IPS-18c (cell line): Measurements from ENCODE around the gene SKA1.
"Not testable (repeated sequence)": the region's sequence is repeated elsewhere in the genome, so short reads cannot be mapped to it uniquely, and the experiment has no call there.

ENCODE experiments used
- H3K4me3 ChIP-seq: 2 replicates; pipeline ENCODE4 v1.7.0; 2013; ENCODE audit warnings: low read depth, mild to moderate bottlenecking, low read length, moderate library complexity; ENCODE audit not compliant: insufficient read depth
- H3K9me3 ChIP-seq: one replicate; pipeline ENCODE4 v1.6.1; 2013; ENCODE audit warnings: mild to moderate bottlenecking, low read length, moderate library complexity; ENCODE audit not compliant: control insufficient read depth, insufficient read depth

SKA1 gene

DNA sequence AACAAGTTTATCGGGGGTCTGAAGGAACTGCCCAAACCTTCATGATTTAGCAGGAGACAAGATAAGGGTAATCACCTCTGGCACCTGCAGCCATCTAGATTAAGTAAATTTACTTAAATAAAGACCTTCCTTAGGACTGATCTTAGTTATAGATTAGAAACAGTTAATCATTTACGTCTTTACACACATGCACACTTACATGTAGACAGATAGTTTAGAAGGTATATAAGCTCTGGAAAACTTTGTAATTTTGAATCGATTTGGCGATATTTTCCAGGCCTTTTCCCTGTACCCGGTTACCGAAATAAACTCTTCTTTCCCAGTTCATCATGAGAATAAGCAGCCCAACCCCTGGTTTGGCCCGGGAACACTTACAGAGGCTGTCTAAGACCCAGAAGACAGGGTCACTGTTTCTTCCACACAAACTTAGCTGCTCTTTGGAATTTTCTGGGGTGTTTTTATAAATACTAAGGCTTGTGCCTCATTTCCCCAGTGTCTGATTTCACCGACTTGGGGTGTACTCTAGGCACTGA is 560 bp upstream of the SKA1 start:
- Histone ChIP-seq H3K9me3 (no peaks in the 10 kb centered on the region), H3K4me3 (peak overlapping the region; percentile 40)

DNA sequence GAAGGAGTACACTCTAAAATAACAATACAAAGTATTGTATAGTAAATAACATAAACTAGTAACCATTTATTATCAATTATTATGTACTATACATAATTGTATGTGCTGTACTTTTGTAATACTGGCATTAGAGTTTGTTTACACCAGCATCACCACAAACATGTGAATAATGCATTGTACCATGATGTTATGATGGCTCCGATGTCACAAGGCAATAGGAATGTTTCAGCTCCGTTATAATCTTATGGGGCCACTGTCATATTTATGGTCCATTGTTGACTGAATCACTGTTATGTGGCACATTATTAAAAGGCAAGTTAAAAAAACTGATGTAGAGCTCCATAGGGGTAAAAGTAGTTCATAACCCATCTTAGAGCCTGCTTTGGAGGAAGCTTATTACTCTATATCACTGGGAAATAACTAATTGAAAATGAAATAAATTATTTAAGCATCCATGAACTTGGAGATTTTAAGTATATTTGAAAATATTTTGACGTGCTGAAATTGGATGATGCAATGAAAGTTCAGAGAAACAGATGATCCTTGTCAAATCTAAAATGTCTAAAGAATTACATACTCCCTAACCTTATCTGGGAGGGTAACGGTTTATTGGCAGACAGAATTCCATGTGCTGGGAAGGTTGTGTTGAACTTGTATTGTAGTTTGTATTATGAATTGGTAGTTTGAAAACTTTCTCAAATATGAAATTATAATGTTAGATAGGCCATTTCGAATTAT is 2.4 kb downstream of the SKA1 start:
- Histone ChIP-seq H3K9me3 (no peaks in the 10 kb centered on the region), H3K4me3 (no peak overlapping the region)

DNA sequence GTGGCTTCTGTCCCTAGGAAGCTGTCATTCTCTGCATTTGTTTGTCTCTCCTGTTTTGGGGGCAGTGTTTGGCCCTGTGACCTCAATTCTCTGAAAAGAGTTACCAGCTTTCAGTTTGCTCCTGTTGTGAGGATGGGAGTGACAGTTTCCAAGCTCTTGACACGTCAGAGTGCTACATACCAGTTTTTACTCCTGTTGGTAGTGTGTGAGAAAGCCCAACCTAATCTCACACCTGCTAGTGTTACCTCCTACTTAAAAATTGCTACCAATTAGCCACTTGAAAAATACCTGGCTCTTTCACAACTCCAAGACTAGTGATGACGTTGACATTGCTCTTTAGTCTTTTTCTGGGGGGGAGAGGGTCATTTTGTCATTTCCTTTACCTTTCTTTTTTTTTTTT is 14.1 kb downstream of the SKA1 start:
- H3K9me3 ChIP-seq: no peaks in the 10 kb centered on the region
- no peak overlapping the region for H3K4me3 ChIP-seq

DNA sequence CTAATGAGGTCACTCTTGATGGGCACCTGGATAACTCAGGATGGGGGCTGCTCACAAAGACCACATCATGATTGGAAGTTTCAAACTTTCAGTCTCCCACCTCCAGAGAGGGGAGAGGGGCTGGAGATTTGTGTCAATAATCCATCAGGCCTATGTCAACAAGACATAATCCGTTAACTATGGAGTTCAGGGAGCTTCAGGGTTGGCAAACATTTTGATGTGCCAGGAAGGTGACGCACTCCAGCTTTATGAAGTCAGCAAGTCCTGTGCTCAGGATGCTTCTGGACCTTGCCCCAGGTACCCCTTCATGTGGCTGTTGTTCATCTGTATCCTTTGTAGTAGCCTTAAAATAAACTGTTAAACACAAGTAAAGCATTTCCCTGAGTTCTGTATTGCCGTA is 19.0 kb downstream of the SKA1 start:
- Histone ChIP-seq H3K4me3 (no peak overlapping the region), H3K9me3 (no peaks in the 10 kb centered on the region)

DNA sequence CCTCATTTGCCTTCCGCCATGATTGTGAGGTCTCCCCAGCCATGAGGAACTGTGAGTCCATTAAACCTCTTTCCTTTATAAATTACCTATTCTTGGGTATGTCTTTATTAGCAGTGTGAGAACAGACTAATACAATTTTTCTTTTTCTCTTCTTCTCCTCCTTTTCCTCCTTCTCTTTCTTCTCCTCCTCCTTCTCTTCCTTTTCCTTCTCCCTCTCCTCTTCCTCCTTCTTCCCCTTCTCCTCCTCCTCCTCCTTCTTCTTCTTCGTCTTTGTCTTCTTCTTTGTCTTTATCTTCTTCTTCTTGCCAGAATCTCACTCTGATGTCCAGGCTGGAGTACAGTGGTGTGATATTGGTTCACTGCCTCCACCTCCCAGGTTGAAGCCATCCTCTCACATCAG is 20.2 kb downstream of the SKA1 start:
- H3K9me3 ChIP-seq: no peaks in the 10 kb centered on the region

DNA sequence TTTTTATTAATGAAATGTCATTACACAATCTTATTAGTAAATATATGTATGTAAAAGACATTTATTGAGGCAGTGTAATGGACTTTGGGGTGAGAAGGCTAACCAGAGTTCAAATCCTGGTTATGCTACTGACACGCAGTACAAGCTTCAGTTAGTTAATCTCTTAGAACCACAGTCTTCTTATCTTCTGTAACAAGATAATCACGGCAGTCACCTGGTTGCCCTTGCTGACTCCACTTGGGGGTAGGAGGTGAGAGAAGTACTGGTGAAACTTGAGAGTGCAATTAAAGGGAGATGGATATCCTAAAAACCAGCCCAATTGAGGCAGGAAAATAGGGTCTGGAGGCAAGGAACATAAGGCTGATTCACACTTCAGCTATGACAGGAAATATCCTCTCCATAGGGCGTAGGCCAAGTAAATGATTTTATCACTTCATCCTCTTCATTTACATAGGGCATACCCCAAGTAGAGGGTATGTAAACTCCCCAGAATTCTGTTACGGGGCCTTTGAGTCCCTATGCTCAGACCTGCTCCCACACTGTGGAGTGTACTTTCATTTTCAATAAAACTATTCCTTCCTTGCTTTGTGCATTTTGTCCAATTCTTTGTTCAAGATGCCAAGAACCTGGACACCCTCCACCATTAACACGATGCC is 21.3 kb downstream of the SKA1 start:
- Histone ChIP-seq H3K4me3 (no peak overlapping the region), H3K9me3 (no peaks in the 10 kb centered on the region)

More for the DNA sequence above, 20.2 kb downstream of the SKA1 start:
- no peak overlapping the region for H3K4me3 ChIP-seq

DNA sequence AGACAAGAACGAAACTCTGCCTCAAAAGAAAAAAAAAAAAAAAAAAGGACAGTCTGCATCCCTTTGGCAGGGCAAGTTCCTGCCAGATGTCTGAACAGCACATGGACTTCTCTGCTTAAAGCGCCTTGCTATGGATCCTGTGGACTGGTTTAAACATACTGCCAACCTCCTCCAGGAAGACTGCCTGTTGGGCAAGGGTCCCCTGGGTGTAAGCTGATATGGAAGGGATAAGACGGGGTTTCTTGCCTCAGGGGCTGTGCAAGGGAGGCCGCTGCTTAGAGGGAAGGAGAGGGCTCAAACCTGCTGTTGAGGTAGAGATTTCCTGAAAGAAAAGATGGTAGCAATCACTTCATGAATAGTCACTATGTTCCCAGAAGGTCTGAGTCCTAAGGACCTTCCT is 22.2 kb downstream of the SKA1 start:
- H3K4me3 ChIP-seq: no peak overlapping the region
- H3K9me3 ChIP-seq: no peaks in the 10 kb centered on the region

DNA sequence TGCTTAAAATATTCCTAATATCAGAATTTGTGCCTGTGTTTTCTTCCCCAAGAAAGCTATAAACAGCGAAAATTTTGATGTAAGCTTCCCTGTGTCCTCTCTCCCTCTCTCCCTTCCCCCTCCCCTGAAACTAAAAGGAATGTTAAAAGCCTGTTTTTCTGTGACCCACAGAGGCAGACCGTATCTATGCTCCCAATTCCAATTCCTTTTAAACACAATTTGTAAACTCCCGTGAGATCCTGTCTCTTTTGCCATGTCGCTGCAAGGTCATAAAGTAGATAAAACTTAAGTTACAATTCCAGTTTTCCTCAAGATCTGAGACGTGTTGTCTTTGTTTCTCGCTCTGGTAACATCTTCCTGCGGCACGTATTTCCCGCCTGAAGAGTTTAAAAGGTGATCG is 23.3 kb downstream of the SKA1 start:
- H3K4me3 ChIP-seq: peak overlapping the region; percentile 6; the same call in 1 of the 2 replicates
- no peaks in the 10 kb centered on the region for H3K9me3 ChIP-seq

DNA sequence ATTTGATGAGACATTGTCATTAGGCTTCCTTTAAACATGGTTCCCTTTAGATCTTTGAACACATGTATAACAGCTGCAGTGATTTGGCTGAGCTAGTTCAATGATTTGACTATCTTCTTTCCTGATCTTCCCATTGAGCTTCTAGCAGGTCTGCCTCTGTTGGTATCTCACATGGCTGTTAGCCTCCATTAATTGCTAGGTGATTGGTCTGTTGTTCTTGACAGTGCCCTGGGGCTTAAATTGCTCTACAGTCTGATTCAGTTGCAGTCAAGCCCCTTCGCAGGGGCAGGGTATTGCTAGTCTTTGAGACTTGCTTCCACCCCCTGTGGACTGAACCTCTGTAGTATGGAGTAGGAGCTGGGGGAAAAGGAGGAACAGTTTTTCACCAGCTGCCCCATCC is 24.1 kb downstream of the SKA1 start:
- Histone ChIP-seq H3K9me3 (no peaks in the 10 kb centered on the region), H3K4me3 (no peak overlapping the region)

DNA sequence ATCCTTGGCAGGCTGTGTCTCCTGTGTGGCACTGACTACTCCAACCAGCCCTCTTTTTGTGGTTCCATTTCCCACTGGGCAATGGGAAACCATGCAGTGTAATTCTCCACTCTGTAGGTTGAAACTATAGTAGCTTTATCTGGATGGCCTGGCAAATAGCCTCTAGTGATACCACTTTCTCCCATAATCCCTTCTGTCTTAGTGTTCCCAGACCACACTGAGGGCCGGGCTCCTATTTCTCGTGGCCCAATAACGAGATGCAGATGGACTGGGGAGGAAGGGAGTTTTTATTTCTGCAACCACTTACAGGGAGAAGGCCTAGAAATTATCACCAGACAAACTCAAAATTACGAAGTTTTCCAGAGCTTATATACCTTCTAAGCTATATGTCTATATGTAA is 24.7 kb downstream of the SKA1 start:
- H3K9me3 ChIP-seq: no peaks in the 10 kb centered on the region

DNA sequence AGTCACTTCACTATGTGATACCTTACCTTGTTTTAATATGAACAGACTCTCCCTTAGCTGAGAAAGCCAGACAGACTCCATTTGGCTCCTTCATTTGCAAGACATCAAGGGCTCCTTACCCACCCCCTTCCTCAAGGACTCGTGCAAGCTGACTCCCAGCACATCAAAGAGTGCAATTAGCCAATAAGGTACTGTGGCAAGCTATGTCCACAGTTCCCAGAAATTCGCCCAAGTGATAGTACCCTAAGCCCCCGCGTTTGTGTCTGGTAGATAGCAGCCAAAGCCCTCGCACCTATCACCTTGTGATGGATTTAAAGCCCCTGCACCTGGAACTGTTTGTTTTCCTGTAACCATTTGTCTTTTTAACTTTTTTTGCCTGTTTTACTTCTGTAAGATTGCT is 25.6 kb downstream of the SKA1 start:
- peak overlapping the region; percentile 24; the same call in 1 of the 2 replicates for H3K4me3 ChIP-seq
- H3K9me3 ChIP-seq: not testable (repeated sequence)

More for the DNA sequence above, 24.7 kb downstream of the SKA1 start:
- no peak overlapping the region for H3K4me3 ChIP-seq

DNA sequence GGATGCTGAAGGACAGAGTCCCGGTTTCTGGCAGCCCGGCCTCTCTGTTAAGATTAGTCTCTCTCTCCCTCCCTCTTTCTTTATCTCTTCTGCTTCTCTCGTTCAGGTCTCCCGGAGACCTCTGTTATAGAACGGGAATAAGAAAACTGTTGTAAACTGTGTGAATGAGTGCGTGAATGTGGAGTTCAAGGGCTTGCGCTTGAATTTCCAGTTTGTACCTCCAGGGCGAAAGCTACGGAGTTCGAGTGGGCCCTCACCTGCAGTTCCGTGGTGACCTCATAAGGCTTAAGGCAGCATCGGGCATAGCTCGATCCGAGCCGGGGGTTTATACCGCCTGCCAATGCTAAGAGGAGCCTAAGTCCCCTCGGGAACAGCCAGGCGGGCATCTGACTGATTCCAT is 26.4 kb downstream of the SKA1 start:
- H3K9me3 ChIP-seq: no peaks in the 10 kb centered on the region
- no peak overlapping the region for H3K4me3 ChIP-seq

DNA sequence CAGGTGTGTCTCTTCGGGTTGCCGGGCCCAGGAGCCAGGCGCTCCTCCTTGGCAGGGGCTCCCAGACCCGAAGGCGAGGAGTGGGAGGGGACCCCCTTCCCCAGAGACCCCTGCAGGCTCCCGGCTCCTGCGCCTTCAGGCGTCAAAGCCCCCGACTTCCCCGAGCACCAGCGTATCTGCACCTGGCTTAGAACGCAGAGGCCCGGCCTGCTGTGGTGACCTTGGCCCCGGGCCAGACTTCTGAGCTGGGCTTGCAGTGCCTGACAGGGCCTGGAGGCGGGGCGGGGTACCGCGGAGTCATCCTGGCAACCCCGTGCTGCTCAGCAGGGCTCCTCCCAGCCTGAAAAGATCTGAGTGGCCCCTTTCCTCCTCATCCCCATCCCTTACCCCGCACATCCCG is 27.0 kb downstream of the SKA1 start:
- Histone ChIP-seq H3K9me3 (no peaks in the 10 kb centered on the region), H3K4me3 (no peak overlapping the region)

DNA sequence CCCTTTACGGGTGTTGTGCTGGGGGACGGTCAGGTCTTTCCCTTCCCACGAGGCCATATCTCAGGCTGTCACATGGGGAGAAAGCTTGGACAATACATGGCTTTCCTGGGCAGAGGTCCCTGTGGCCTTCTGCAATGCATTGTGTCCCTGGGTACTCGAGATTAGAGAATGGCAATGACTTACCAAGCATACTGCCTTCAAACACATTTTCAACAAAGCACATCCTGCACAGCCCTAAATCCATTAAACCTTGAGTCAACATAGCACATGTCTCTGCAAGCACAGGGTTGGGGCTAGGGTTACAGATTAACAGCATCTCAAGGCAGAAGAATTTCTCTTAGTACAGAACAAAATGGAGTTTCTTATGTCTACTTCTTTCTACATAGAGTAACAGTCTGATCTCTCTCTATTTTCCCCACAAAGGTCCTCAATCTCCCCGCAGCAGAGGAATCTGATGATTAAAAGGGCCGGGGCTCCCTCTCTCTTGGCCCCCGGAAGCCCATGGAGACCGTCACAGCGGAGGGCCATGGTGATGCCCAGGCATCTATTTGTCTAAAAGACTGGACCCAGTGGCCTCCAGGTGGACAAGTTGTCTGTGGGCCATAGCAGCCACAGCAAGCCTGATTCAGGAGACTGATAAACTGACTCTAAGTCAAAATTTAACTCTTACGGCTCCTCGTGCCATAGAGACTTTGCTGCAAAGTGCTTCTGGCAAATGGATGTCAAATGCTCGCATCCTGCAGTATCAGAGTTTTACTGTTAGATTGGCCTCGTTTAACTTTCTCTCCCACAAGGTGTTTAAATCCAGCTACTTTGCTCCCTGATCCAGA is 30.1 kb downstream of the SKA1 start:
- not testable (repeated sequence) for H3K9me3 ChIP-seq, H3K4me3 ChIP-seq

DNA sequence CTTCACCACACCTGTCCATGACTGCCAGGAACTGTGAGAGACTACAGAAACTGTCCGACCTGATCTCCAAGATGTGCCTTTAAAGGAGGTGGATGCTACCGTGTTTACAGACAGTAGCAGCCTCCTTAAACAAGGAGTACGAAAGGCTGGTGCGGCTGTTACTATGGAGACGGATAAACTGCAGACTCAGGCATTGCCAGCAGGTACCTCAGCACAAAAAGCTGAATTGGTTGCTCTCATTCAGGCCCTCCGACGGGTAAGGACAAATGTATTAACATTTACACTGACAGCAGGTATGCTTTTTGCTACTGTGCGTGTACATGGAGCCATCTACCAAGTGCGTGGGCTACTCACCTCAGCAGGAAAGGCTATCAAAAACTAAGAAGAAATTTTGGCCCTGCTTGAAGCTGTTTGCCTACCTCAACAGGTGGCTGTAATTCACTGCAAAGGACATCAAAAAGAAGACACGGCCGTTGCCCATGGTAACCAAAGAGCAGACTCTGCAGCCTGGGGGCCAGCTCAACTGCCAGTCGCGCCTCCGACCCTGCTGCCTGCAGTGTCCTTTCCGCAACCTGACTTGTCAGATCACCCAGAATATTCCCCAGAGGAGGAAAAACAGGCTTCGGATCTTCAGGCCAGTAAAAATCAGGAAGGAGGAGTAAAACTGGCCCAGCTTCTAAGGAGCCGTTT is 30.9 kb downstream of the SKA1 start:
- Histone ChIP-seq H3K9me3 (no peaks in the 10 kb centered on the region), H3K4me3 (no peak overlapping the region)

DNA sequence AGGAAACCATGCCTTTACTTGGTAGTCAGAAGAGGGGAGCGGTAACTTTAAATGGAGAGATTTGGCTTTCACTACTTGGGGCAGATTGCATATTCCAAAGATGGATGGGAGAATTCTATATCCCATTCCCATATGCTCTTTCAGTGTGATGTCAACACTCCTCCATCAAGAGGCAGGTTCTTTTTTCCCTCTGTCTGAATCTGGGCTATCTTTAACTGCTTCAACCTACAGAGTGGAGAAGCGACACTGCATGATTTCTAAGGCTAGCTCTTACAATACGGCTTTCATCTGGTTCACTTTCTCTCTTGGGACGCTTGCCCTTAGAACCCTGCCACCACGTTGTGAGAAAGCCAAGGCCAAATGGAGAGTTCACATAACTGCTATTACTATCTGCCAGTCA is 34.4 kb downstream of the SKA1 start:
- H3K4me3 ChIP-seq: no peak overlapping the region
- H3K9me3 ChIP-seq: no peaks in the 10 kb centered on the region

DNA sequence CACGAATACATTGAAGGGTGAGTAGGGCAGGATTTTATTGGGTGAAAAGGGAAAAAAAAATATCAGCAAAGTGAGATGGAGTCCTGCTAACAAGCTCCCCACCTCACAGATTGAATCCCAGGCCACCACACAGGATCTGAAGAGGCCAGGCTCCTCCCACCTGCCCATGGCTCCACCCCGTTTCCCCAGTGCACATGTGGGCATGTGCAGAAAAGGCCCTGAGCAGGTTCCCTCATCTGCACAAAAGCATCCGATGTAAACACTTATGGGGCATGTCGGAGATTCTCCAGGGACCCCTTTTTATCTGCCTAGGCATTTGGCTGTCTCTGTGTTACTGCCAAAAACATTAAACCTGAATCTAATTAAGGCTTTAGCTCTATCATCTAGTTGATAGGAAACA is 35.2 kb downstream of the SKA1 start:
- no peaks in the 10 kb centered on the region for H3K9me3 ChIP-seq
- no peak overlapping the region for H3K4me3 ChIP-seq
